Fibroblast of lung (primary cell): Measurements from ENCODE around the gene EIF2B5. TPM values are rescaled to one million over a fixed set of nuclear protein-coding genes. Genes with fewer than 3 reads are reported as not detected.

Source experiments
- DNase-seq, 2 donors: peaks; one replicate each; pipeline versions ENCODE4 v3.0.0 to v3.0.0-alpha.2; 2010; ENCODE audit warnings: low read depth in 2 of 2
- H2AFZ ChIP-seq: 2 replicates; pipeline ENCODE4 v1.5.1; 2012; ENCODE audit warnings: low read length, control low read depth, inconsistent platforms
- H3K27ac ChIP-seq: 2 replicates; pipeline ENCODE4 v1.5.1; 2011; ENCODE audit warnings: low read length, control low read depth; ENCODE audit not compliant: insufficient read depth
- H3K27me3 ChIP-seq: 2 replicates; pipeline ENCODE4 v1.5.1; 2011; ENCODE audit warnings: mild to moderate bottlenecking, low read length; ENCODE audit not compliant: control insufficient read depth, insufficient read depth
- H3K36me3 ChIP-seq: 2 replicates; pipeline ENCODE4 v1.5.1; 2011; ENCODE audit warnings: low read length; ENCODE audit not compliant: control insufficient read depth, insufficient read depth
- H3K4me1 ChIP-seq: 2 replicates; pipeline ENCODE4 v1.5.1; 2011; ENCODE audit warnings: low read length; ENCODE audit not compliant: control insufficient read depth, insufficient read depth; ENCODE audit errors: extremely low read depth
- H3K4me2 ChIP-seq: 2 replicates; pipeline ENCODE4 v1.5.1; 2011; ENCODE audit warnings: low read length, control low read depth; ENCODE audit not compliant: insufficient read depth; ENCODE audit errors: extremely low read depth
- H3K4me3 ChIP-seq, 4 experiments: fragments of 200-600 bp in 1 of 4; sonication (generic) in 1 of 4; replicated peaks in 1 of 4; 2 replicates each; pipeline ENCODE4 v1.5.1; 2011 to 2016; ENCODE audit warnings: low read length in 4 of 4, low read depth in 3 of 4, mild to moderate bottlenecking in 3 of 4, control low read depth in 2 of 4, inconsistent platforms in 1 of 4, mixed read lengths in 1 of 4; ENCODE audit not compliant: insufficient read depth in 1 of 4; ENCODE audit errors: control extremely low read depth in 1 of 4
- H3K79me2 ChIP-seq: 2 replicates; pipeline ENCODE4 v1.5.1; 2012; ENCODE audit warnings: mild to moderate bottlenecking, low read length, inconsistent platforms; ENCODE audit not compliant: control insufficient read depth, insufficient read depth
- H3K9ac ChIP-seq: 2 replicates; pipeline ENCODE4 v1.5.1; 2011; ENCODE audit warnings: mild to moderate bottlenecking, low read length, control low read depth; ENCODE audit not compliant: insufficient read depth
- H3K9me3 ChIP-seq: 2 replicates; pipeline ENCODE4 v1.5.1; 2012; ENCODE audit warnings: low read depth, low read length; ENCODE audit not compliant: control insufficient read depth, insufficient read depth
- H4K20me1 ChIP-seq: 2 replicates; pipeline ENCODE4 v1.5.1; 2011; ENCODE audit warnings: low read length; ENCODE audit not compliant: control insufficient read depth, insufficient read depth; ENCODE audit errors: extremely low read depth
- CTCF ChIP-seq, 2 donors: IDR thresholded peaks in 1 of 2; conservative IDR thresholded peaks in 1 of 2; 1 replicate in 1 of 2; 2 replicates in 1 of 2; pipeline ENCODE4 v1.5.1; 2011 to 2012; ENCODE audit warnings: low read length in 2 of 2, control low read depth in 1 of 2, inconsistent platforms in 1 of 2, low read depth in 1 of 2, mild to moderate bottlenecking in 1 of 2
- EZH2 ChIP-seq: IDR thresholded peaks from 2 replicates; pipeline ENCODE4 v1.5.1; 2012; ENCODE audit warnings: low read length, control low read depth, mild to moderate bottlenecking; ENCODE audit errors: missing control alignments
- polyA plus RNA-seq, 2 donors: library from polyadenylated mRNA; depleted of rRNA in 1 of 2; stranded (reverse) in 1 of 2; unstranded in 1 of 2; fragments of >200 nt; gene quantifications; 2 replicates each; pipeline ENCODE4 v1.2.1, GENCODE V29; 2011 to 2012; ENCODE audit warnings: missing spikeins in 1 of 2
- total RNA-seq: library from RNA; depleted of rRNA; stranded (reverse); fragments of >200 nt; gene quantifications from 2 replicates; pipeline ENCODE4 v1.2.1, GENCODE V29; 2014

Gene EIF2B5
- total and polyA plus RNA-seq, 2 donors (not counting 1 experiment from before 2014, with no cell fraction given) = 23.8 to 26.9 TPM

GRCh38 chr3:184164648-184165330 lies 29.6 kb downstream of the EIF2B5 start:
- H3K79me2 ChIP-seq = peaks cover 39% of the 10 kb centered on the region
- DNase-seq = no peak
- H3K4me1 ChIP-seq = peaks cover 11% of the 10 kb centered on the region
- H2AFZ ChIP-seq = no peak overlapping the region
- H3K36me3 ChIP-seq = peaks cover 35% of the 10 kb centered on the region
- no peaks in the 10 kb centered on the region for H4K20me1 ChIP-seq
- no peaks in the 10 kb centered on the region for H3K27me3 ChIP-seq
- H3K4me2 ChIP-seq = no peak overlapping the region
- H3K27ac ChIP-seq = no peak overlapping the region
- H3K4me3 ChIP-seq = no peak overlapping the region
- H3K9me3 ChIP-seq = no peaks in the 10 kb centered on the region
- TF ChIP-seq EZH2 (no peak), CTCF (conservative IDR thresholded peaks at IDR 0.05 in 1 of 2, IDR thresholded peaks at IDR 0.05 in 1 of 2; ENCODE audit: low read depth in 1 of 2, low read length in 2 of 2) (no peak)
- no peak overlapping the region for H3K9ac ChIP-seq

GRCh38 chr3:184165543-184165942 lies 30.4 kb downstream of the EIF2B5 start:
- Histone ChIP-seq H3K9me3 (no peaks in the 10 kb centered on the region), H3K9ac (no peak overlapping the region), H3K27me3 (no peaks in the 10 kb centered on the region), H3K27ac (no peak overlapping the region), H3K79me2 (peaks cover 33% of the 10 kb centered on the region), H3K36me3 (peaks cover 38% of the 10 kb centered on the region), H3K4me3 (no peak overlapping the region), H3K4me2 (no peak overlapping the region), H2AFZ (no peak overlapping the region), H4K20me1 (no peaks in the 10 kb centered on the region), H3K4me1 (peaks cover 9% of the 10 kb centered on the region)
- TF ChIP-seq CTCF (conservative IDR thresholded peaks at IDR 0.05 in 1 of 2, IDR thresholded peaks at IDR 0.05 in 1 of 2; ENCODE audit: low read depth in 1 of 2, low read length in 2 of 2) = no peak
- no peak for TF ChIP-seq EZH2
- DNase-seq = no peak

- H3K36me3 ChIP-seq = peaks cover 38% of the 10 kb centered on the region
- peaks cover 4% of the 10 kb centered on the region for H3K4me1 ChIP-seq
- H3K4me3 ChIP-seq = no peak overlapping the region
- no peaks in the 10 kb centered on the region for H3K9me3 ChIP-seq
- no peak for DNase-seq
- TF ChIP-seq CTCF (conservative IDR thresholded peaks at IDR 0.05 in 1 of 2, IDR thresholded peaks at IDR 0.05 in 1 of 2; ENCODE audit: low read depth in 1 of 2, low read length in 2 of 2) = no peak
- TF ChIP-seq EZH2 = no peak
- no peak overlapping the region for H3K9ac ChIP-seq
- no peaks in the 10 kb centered on the region for H4K20me1 ChIP-seq
- peaks cover 23% of the 10 kb centered on the region for H3K79me2 ChIP-seq
- no peak overlapping the region for H3K27ac ChIP-seq
- no peak overlapping the region for H2AFZ ChIP-seq
- H3K4me2 ChIP-seq = no peak overlapping the region
- H3K27me3 ChIP-seq = no peaks in the 10 kb centered on the region
Observed at GRCh38 chr3:184166671-184167070, 31.5 kb downstream of the EIF2B5 start.
